Pancreas (tissue), 10 donors: ENCODE data around the gene CSDE1. TPM values are rescaled to one million over a fixed set of nuclear protein-coding genes. Genes with fewer than 3 reads are reported as not detected.

ENCODE experiments used
- ATAC-seq, 4 donors: fragments of 200-7000 bp; cut with Tn5 transposase; one replicate each; pipeline versions ENCODE4 v1.8.0 to v1.9.1; 2020; ENCODE audit warnings: mild to moderate bottlenecking in 4 of 4, moderate library complexity in 4 of 4
- DNase-seq, 6 donors: peaks; one replicate each; pipeline ENCODE4 v3.0.0-alpha.2; 2020
- FAIRE-seq: peaks from 2 replicates; lab custom pipeline; 2012; peaks lifted over from hg19 to GRCh38; lab: Jason Lieb, UNC
- H3K27ac ChIP-seq, 4 donors: fragments of 200-600 bp; sonication (generic); 1 replicate in 3 of 4; 2 replicates in 1 of 4; pipeline versions ENCODE4 v1.5.0 to v1.8.0; 2020
- H3K27me3 ChIP-seq, 4 donors: fragments of 200-600 bp; one replicate each; pipeline ENCODE4 v1.8.0; 2021
- H3K36me3 ChIP-seq, 3 donors: fragments of 200-600 bp; sonication (generic) in 1 of 3; one replicate each; pipeline versions ENCODE4 v1.5.0 to v1.8.0; 2020 to 2021
- H3K4me1 ChIP-seq, 3 donors: fragments of 200-600 bp; one replicate each; pipeline ENCODE4 v1.8.0; 2021
- H3K4me3 ChIP-seq, 4 donors: fragments of 200-600 bp; sonication (generic) in 2 of 4; one replicate each; pipeline versions ENCODE4 v1.5.0 to v1.8.0; 2020 to 2021
- H3K9me3 ChIP-seq, 4 donors: fragments of 200-600 bp; one replicate each; pipeline ENCODE4 v1.8.0; 2021
- WGBS, 2 donors: extraction: QIAGEN DNeasy Blood & Tissue Kit; methylation state at CpG; one replicate each; pipeline ENCODE4 v1.1.7; 2013; 5-methylcytosine and 5-hydroxymethylcytosine counted together
- intact Hi-C, 3 donors: fragments of 100-400 bp; cut with DNase I; formaldehyde crosslinking; loops; one replicate each; pipeline versions ENCODE4 v1.11.1 to v1.14.2; 2022
- polyA plus RNA-seq, 2 donors: library from polyadenylated mRNA; stranded (reverse); fragments of 200-250 nt; gene quantifications; one replicate each; pipeline ENCODE4 v1.2.3, GENCODE V29; 2013
- total RNA-seq, 6 donors: library from RNA; stranded (reverse); fragmentation: NEBNext Ultra II Directional in 4 of 6; extraction: Animal tissue kit (Norgen Biotek cat#: 25700) in 4 of 6; gene quantifications; one replicate each; pipeline versions ENCODE4 v1.2.1 to v1.2.4, GENCODE V29; 2021 to 2023
- TF ChIP-seq, protein P1 (sequence below), 4 donors: fragments of 200-600 bp; sonication (generic) in 3 of 4; IDR thresholded peaks; one replicate each; pipeline versions ENCODE4 v1.5.0 to v1.8.0; 2021; ENCODE audit warnings: antibody characterized with exemption in 4 of 4
- donor health status: healthy with polysubstance abuse.
- donor health status: DM: no; HTN: no; CAD: no; lungs with moderate emphysema.
- donor health status: DM: no; HTN: no; CAD: no.
- donor health status: control.
- donor health status: control.
- donor health status: Bipolar disorder and iron deficiency.
- donor health status: DM: yes; HTN: yes; CAD: no.
- donor health status: DM: no; HTN: no; CAD: no.
- donor health status: DM: no; HTN: no; CAD: no.
- donor health status: DM: yes; HTN: yes; CAD: no.

The CSDE1 gene
- total and polyA plus RNA-seq, 8 donors, result 61.4 to 346 (median 308) TPM

DNA sequence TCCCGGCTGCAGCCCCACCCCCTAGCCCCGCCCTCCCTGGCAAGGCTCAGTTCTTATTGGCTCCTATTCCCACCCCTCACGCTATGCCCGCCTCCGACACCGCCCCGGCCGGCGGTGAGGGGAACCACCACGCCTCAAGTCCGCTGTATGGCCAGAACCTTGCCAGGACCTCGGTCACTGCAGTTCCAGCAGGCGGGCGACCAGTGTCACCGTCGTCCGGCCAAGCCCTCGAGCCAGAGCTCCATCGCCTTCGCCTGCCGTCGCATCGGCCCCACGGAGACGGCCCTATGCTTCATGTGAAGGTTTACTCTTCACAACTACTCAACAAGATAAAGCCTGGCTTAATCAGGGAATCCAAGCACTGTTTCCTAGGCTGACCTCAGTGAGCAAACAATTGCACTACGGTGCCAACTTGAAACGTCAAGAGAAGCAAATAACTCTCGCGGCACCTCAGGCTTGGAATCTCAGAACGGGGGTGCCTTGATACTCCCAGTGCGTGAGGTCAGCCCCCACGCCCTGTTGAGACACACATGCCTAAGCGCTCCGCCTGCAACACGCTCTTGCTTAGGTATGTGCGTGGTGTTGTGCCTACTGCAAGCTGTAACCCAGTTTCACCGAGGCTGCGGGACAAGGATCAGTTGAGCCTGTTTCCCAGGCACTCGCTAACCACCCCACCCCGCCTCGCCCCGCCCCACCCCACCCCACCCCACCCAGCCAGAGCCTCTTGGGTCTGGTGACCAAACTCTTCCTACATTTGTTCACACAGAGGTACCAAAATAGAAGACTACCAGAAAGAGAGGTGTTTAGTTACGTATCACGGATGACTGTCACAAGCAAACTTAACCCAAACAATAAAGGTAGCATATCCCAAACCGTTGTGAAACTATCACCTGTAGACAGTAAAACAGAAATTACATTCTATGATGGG, 87.4 kb downstream of the CSDE1 start:
- H3K4me1 ChIP-seq, result peaks cover 0 to 8% (median 0%) of the 10 kb centered on the region in 3 donors
- DNase-seq, result peak; percentile 95 to 96 (median 96)
- FAIRE-seq, result no peak
- H3K9me3 ChIP-seq, result no peaks in the 10 kb centered on the region
- intact Hi-C loops, result no loop called here
- TF ChIP-seq, protein P1, sequence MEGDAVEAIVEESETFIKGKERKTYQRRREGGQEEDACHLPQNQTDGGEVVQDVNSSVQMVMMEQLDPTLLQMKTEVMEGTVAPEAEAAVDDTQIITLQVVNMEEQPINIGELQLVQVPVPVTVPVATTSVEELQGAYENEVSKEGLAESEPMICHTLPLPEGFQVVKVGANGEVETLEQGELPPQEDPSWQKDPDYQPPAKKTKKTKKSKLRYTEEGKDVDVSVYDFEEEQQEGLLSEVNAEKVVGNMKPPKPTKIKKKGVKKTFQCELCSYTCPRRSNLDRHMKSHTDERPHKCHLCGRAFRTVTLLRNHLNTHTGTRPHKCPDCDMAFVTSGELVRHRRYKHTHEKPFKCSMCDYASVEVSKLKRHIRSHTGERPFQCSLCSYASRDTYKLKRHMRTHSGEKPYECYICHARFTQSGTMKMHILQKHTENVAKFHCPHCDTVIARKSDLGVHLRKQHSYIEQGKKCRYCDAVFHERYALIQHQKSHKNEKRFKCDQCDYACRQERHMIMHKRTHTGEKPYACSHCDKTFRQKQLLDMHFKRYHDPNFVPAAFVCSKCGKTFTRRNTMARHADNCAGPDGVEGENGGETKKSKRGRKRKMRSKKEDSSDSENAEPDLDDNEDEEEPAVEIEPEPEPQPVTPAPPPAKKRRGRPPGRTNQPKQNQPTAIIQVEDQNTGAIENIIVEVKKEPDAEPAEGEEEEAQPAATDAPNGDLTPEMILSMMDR (IDR thresholded peaks at IDR 0.05), result peak in 1 of 4 donors; percentile 19
- ATAC-seq, result peak; percentile 96 to 99 (median 98)
- H3K27ac ChIP-seq, result peak overlapping the region; percentile 66 to 85 (median 76)
- H3K27me3 ChIP-seq, result no peaks in the 10 kb centered on the region
- 2 to 3% methylated on average over 43 to 45 of the region's 45 CpGs for WGBS, 2 donors
- peak overlapping the region; percentile 60 to 86 (median 71) for H3K4me3 ChIP-seq
- no peaks in the 10 kb centered on the region for H3K36me3 ChIP-seq

DNA sequence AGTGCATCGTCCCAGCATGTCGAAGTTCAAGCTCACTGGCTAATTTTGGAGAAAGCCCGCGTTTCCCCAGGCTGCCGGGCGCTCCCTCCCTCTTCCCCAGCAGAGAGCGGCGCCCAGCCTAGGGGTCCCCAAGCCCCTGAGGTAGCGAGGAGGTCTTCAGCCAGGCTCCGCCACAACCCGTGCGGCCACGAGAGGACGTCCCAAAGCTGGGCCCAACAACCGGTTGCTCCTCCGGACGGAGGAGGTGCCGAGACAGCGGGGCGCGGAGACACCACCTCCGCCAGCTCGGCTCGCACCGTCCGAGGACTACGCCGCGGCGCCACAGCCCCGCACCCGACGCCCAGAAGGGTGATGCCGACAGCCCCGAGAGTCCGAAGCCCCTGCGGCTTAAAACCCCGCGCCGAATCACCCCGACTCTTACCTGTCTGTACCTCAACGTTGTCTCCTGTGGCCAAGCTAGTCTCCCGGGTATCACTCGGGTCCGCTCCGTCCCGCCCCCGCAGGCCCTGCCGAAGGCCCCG, 88.2 kb downstream of the CSDE1 start, which contains the start of gene DENND2C:
Gene DENND2C, minus strand, starts transcription at position 488 of the 521 bp plus-strand sequence. CDS start 44,065 bp downstream, outside the sequence.
- 0 to 1% methylated on average over 40 to 50 of the region's 50 CpGs for WGBS, 2 donors
- Histone ChIP-seq H3K4me3 (peak within 1 kb of the TSS; percentile 60 to 86 (median 71)), H3K9me3 (no peaks in the 10 kb centered on the region), H3K27ac (peak within 1 kb of the TSS; percentile 66 to 85 (median 76)), H3K36me3 (no peaks in the 10 kb centered on the region), H3K27me3 (no peaks in the 10 kb centered on the region), H3K4me1 (peaks cover 0 to 8% (median 0%) of the 10 kb centered on the region in 3 donors)
- DNase-seq (no peak), FAIRE-seq (no peak), ATAC-seq (peak; percentile 55 to 69 (median 64))
- TF ChIP-seq, protein P1 (IDR thresholded peaks at IDR 0.05), result no peak
- intact Hi-C loops, result no loop called here

DNA sequence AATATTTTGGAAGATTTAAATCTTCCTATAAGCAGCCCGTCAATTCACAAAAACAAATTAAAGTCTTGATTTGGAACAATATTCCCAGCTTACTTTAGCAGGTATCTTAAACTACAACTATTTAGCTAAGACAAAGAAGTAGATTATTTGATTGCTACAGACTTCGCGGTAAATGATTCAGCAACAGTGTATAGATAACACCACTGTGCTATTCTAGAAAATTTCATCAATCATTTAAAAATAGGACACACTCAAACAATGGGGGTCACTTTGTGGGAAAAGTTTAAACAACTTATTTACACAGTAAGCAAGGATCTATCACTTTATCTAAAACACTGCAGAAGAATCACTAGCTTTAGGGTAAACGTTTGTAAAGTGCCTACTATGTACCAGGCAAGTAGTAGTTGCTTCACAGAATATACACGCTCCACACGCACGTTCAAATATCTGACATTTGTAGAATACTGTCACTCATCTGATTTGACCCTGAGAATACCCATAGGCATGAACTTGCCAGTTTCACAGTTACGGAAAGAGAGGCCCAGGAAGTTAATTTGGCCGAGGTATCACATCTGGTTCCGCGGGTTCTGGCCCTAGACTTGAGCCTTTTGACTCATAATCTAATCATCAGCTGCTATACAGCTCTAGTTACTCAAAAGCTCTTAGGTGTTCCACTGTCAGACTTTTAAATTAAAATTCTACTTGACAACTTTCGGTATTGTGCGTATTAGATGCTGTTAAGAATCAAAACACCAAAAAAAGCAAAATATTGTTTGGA, 88.8 kb downstream of the CSDE1 start:
- intact Hi-C loops, result no loop called here
- 15 to 16% methylated on average over 13 of the region's 13 CpGs for WGBS, 2 donors
- ATAC-seq, result peak; percentile 14 to 40 (median 20)

DNA sequence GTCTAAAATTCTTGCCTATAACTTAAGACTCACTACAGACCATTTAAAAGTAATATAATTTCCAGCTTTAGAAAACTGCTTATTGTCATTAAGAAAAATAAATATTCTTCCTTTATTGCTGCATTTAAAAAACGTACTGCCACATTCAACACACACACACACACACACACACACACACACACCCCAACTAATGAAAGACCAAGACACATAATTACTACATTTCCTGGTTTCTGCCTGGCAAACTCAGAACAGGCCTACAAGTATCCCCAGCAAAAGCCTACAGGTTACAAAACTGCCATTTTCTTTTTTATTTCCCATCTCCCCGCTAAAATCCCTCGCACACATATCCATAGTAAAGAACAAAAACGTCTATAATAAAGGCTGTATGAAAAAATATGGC, 89.4 kb downstream of the CSDE1 start:
- no peak for FAIRE-seq
- ATAC-seq, result no peak
- DNase-seq, result no peak
- no peaks in the 10 kb centered on the region for H3K36me3 ChIP-seq
- TF ChIP-seq, protein P1 (IDR thresholded peaks at IDR 0.05), result no peak
- H3K4me1 ChIP-seq, result peaks cover 0 to 8% (median 0%) of the 10 kb centered on the region in 3 donors
- 62 to 73% methylated on average over 4 of the region's 4 CpGs for WGBS, 2 donors
- peak overlapping the region in 1 of 4 donors; percentile 18 for H3K27ac ChIP-seq
- H3K4me3 ChIP-seq, result peak overlapping the region in 1 of 4 donors; percentile 86
- H3K9me3 ChIP-seq, result no peaks in the 10 kb centered on the region
- H3K27me3 ChIP-seq, result no peaks in the 10 kb centered on the region
- intact Hi-C loops, result no loop called here

More for the DNA sequence above, 88.8 kb downstream of the CSDE1 start:
- Histone ChIP-seq H3K9me3 (no peaks in the 10 kb centered on the region), H3K27me3 (no peaks in the 10 kb centered on the region), H3K4me3 (peak overlapping the region; percentile 60 to 86 (median 71)), H3K27ac (peak overlapping the region; percentile 66 to 85 (median 76)), H3K4me1 (peaks cover 0 to 8% (median 0%) of the 10 kb centered on the region in 3 donors), H3K36me3 (no peaks in the 10 kb centered on the region)
- DNase-seq (peak in 2 of 6 donors; percentile 14 to 15), FAIRE-seq (no peak)
- TF ChIP-seq, protein P1 (IDR thresholded peaks at IDR 0.05), result no peak
